ENCODE measurements around the gene THAP11.

Gene THAP11

DNA sequence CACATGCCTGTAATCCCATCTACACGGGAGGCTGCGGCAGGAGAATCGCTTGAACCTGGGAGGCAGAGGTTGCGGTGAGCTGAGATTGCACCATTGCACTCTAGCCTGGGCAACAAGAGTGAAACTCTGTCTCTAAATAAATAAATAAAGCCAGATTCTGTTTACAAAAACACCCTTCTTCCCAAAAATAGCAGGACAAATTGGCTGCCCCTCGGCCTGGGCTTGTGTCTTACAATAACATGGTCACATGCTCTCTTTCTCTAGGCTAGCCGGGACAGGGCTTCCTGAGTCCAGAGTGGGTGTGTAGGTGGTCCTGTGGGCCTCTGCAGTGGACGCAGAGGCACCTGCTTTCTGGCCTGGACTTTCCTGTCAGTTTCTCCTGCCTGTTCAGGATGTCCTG is 27.5 kb downstream of the THAP11 start:
- ChIA-PET POLR2A (no interaction called here), CTCF (interaction anchor here (0.8 to 10.0 kb wide), 3 partner anchors 14 to 53 kb away, joined by 3 to 61 read pairs (median 7); no protein-coding TSS in a partner anchor)
- no peak for DNase-seq (ENCODE audit: low read depth, low spot score)
- no peak overlapping the region for H3K4me3 ChIP-seq (ENCODE audit: low read depth, low read length)
- TF ChIP-seq, protein P1, sequence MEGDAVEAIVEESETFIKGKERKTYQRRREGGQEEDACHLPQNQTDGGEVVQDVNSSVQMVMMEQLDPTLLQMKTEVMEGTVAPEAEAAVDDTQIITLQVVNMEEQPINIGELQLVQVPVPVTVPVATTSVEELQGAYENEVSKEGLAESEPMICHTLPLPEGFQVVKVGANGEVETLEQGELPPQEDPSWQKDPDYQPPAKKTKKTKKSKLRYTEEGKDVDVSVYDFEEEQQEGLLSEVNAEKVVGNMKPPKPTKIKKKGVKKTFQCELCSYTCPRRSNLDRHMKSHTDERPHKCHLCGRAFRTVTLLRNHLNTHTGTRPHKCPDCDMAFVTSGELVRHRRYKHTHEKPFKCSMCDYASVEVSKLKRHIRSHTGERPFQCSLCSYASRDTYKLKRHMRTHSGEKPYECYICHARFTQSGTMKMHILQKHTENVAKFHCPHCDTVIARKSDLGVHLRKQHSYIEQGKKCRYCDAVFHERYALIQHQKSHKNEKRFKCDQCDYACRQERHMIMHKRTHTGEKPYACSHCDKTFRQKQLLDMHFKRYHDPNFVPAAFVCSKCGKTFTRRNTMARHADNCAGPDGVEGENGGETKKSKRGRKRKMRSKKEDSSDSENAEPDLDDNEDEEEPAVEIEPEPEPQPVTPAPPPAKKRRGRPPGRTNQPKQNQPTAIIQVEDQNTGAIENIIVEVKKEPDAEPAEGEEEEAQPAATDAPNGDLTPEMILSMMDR (IDR thresholded peaks at IDR 0.05; ENCODE audit: insufficient read depth, low read length, missing control alignments) = no peak

DNA sequence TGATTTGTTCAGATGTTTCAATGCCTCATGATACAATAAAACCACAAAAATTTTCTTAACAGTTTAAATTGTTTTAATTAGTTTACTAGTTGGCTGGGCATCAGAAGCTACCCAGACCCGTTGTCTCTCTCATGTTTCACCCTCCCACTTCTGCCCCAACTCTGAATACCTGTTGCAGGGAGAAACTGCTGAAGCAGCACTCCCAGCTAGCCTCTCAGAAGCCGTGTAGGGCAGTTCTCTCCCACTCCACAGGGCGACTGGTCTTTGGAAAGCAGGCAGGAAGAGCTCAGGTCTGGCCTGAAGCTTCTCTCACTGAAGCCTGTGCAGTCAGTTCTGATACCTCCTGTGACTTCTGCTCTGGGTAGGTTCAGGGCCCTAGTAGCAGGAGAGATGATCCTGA is 29.1 kb downstream of the THAP11 start:
- ChIA-PET POLR2A (interaction anchor here (0.6 to 1.5 kb wide), 2 partner anchors 9 to 91 kb away, joined by 3 to 5 read pairs; no protein-coding TSS in a partner anchor), CTCF (interaction anchor here (0.9 to 1.7 kb wide), 4 partner anchors 13 to 199 kb away, joined by 3 to 11 read pairs (median 4); partner anchors contain the start of gene NRN1L)
- TF ChIP-seq, protein P1 (IDR thresholded peaks at IDR 0.05; ENCODE audit: insufficient read depth, low read length, missing control alignments) = no peak
- no peak overlapping the region for H3K4me3 ChIP-seq (ENCODE audit: low read depth, low read length)
- no peak for DNase-seq (ENCODE audit: low read depth, low spot score)

DNA sequence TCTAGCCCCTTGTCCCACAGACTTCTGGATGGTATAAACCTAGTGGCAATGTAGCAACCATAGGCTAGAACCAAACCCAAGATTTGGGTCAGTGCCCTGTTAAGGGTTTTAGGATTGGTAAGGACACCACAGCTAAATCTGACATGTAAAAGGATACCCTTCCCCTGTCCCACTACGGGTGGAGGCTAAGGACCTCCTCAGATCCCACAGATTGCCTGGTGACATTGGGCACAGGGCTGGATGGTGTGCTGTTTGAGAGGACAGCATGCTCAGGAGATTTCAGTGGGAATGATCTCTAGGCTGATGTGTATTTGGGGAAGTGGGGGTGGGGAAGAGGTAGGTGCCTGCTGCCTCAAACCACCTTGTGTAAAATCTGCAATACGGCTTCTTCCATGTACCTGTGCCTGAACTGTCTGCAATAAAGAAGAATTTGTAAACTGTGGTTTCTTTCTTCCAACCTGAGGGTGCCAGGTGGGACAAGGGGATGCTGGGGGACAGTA is 30.1 kb downstream of the THAP11 start:
- no peak for DNase-seq (ENCODE audit: low read depth, low spot score)
- POLR2A ChIA-PET = interaction anchor here (1.5 kb wide), 1 partner anchor 9 kb away, joined by 5 read pairs; no protein-coding TSS in a partner anchor
- CTCF ChIA-PET = interaction anchor here (0.9 to 1.7 kb wide), 4 partner anchors 12 to 200 kb away, joined by 3 to 11 read pairs (median 4); partner anchors contain the start of gene NRN1L
- no peak overlapping the region for H3K4me3 ChIP-seq (ENCODE audit: low read depth, low read length)
- TF ChIP-seq, protein P1 (IDR thresholded peaks at IDR 0.05; ENCODE audit: insufficient read depth, low read length, missing control alignments) = no peak

DNA sequence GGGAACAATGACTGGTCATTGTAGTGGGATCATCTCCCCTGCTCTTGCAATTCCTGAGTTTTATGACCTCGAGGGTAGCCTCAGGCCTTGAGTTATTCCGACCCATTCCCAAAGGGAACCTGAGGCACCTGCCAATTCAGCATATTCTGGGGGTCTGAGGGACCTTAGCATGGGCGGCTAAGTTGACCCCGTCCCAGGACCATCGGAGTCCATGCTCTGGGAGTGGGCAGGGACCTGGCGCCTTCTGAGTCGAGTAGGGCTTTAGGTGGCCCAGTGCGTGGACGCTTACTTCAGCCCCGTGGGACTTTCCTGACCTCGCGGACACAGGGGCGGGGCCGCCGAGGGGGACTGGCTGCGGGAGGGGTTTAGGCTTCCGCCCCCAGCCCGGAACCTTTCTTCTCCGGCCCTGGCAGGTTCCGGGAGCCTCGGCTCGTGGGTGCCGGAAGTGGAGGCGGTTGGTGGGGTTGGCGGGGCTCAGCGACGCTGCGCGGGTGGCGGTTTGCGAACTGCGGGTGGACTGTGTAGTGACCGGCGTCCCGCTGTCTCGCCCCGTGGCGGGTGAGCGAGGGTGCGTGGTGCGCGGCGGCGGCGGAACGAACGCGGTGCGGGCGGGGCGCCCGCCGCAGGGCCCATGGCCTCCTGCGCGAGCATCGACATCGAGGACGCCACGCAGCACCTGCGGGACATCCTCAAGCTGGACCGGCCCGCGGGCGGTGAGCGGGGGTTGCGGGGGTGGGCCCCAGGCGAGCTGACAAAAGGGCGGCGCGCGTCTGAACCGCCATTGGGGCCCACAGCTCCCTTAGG is 30.7 kb downstream of the THAP11 start, which contains the start of gene EDC4:
TSS of gene EDC4 (plus strand) at position 422 of the 804 bp plus-strand sequence. CDS start at position 632, 210 bp downstream.
- ChIA-PET POLR2A (interaction anchor here (1.0 to 1.2 kb wide), 3 partner anchors 10 to 28 kb away, joined by 3 to 4 read pairs (median 3); no protein-coding TSS in a partner anchor), CTCF (interaction anchor here (0.7 to 4.3 kb wide), 9 partner anchors 10 to 61 kb away, joined by 3 to 67 read pairs (median 5); partner anchors contain the start of gene NRN1L)
- peak within 1 kb of the TSS; percentile 68 for H3K4me3 ChIP-seq (ENCODE audit: low read depth, low read length)
- TF ChIP-seq, protein P1 (IDR thresholded peaks at IDR 0.05; ENCODE audit: insufficient read depth, low read length, missing control alignments) = no peak
- DNase-seq (ENCODE audit: low read depth, low spot score) = peak; percentile 10

DNA sequence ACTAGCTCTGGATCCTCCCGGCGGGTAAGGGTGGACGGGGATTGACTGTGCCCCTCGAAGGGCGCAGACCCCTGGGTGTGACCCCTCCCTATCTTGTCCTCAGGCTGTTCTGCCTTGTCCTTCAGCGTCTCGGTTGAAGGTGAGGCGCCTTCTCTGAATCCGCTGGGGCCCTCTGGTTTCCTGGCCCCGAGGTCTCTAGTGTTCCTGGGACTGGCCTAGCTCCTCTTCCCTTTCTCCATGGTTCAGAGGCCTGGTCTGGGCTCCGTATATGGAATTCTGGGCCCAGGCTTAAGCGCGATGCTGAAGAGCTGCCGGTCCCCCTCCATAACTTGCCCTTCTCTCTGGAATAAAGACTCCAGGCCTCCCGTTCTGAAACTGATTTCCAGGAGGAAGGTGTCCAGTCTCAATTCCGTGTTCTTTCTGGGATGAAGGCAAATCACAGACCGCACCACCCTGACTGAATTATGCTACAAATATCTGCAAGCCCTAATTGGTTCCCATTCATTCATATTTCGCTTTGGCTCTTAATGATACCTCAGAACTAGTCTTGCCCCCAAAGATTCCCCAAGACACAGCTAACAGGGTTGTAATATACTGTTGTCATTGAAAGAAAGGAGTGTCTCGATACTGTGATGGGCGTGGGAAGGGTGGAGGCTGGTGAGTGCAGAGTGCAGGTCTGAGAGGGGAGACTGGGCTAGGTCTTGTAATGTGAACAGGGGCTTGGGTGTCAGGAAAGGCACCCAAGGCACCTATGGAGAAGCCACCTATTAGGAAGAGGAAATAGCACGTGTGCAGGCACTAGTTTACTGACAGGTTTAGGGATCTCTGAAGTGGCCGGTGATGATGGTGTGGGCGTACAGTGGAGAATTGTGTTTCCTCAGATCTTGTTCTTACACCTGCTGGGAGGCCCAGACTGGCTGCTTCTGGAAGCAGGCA is 31.6 kb downstream of the THAP11 start:
- H3K4me3 ChIP-seq (ENCODE audit: low read depth, low read length) = peak overlapping the region; percentile 68
- CTCF ChIA-PET = interaction anchor here (0.7 to 4.3 kb wide), 9 partner anchors 9 to 62 kb away, joined by 3 to 67 read pairs (median 5); partner anchors contain the start of gene NRN1L
- TF ChIP-seq, protein P1 (IDR thresholded peaks at IDR 0.05; ENCODE audit: insufficient read depth, low read length, missing control alignments) = no peak
- POLR2A ChIA-PET = interaction anchor here (1.0 to 1.2 kb wide), 3 partner anchors 11 to 29 kb away, joined by 3 to 4 read pairs (median 3); no protein-coding TSS in a partner anchor
- DNase-seq (ENCODE audit: low read depth, low spot score) = no peak
